ENCODE measurements around the gene HDAC10. TPM values are rescaled to one million over a fixed set of nuclear protein-coding genes. Genes with fewer than 3 reads are reported as not detected.
"Not testable (repeated sequence)": the region's sequence is repeated elsewhere in the genome, so short reads cannot be mapped to it uniquely, and the experiment has no call there.

The HDAC10 gene
- total RNA-seq, 2 donors from 2014 or later: 31.9 to 128 TPM

DNA sequence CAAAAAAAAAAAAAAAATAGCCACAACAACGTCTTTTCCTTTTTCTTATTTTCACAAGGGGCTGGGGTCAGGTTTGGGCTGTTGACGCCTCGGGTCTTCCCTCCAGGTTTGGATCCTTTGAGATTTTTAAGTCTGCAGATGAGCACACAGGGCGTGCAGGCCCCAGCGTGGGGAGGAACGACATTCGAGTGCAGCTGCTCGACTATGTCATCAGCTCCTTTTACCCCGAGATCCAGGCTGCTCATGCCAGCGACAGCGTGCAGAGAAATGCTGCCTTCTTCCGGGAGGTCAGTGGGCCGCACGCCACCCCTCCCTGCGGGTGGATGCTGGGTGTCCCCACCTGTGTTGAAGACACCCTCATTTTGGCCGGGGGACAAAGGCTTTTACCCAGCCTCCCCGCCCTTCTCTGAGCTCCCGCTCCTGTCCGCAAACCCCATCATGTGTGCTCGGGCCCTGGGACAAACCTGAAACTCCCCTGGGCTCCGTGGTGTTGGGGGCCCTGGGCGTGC lies 42.6 kb downstream of the HDAC10 start:
- intact Hi-C loops (cut with DNase I): loop anchor here (5.0 kb wide), 1 partner anchor 56 kb away; no protein-coding TSS in a partner anchor
- Histone ChIP-seq H3K4me3 (no peak overlapping the region), H3K36me3 (replicated peaks in 1 of 2; ENCODE audit: insufficient read depth in 1 of 2, low read depth in 2 of 2) (peaks cover 0 to 12% of the 10 kb centered on the region in 2 donors), H3K9me3 (no peaks in the 10 kb centered on the region), H3K4me1 (no peaks in the 10 kb centered on the region), H3K27me3 (no peaks in the 10 kb centered on the region), H3K27ac (no peak overlapping the region)
- 86 to 93% methylated on average over 15 to 22 of the region's 22 CpGs for WGBS, 2 donors
- no peak for ATAC-seq
- no peak for TF ChIP-seq POLR2A (IDR thresholded peaks at IDR 0.05)
- TF ChIP-seq, protein P1, sequence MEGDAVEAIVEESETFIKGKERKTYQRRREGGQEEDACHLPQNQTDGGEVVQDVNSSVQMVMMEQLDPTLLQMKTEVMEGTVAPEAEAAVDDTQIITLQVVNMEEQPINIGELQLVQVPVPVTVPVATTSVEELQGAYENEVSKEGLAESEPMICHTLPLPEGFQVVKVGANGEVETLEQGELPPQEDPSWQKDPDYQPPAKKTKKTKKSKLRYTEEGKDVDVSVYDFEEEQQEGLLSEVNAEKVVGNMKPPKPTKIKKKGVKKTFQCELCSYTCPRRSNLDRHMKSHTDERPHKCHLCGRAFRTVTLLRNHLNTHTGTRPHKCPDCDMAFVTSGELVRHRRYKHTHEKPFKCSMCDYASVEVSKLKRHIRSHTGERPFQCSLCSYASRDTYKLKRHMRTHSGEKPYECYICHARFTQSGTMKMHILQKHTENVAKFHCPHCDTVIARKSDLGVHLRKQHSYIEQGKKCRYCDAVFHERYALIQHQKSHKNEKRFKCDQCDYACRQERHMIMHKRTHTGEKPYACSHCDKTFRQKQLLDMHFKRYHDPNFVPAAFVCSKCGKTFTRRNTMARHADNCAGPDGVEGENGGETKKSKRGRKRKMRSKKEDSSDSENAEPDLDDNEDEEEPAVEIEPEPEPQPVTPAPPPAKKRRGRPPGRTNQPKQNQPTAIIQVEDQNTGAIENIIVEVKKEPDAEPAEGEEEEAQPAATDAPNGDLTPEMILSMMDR (IDR thresholded peaks at IDR 0.05): no peak
- DNase-seq: peak in 1 of 4 donors; percentile 11

DNA sequence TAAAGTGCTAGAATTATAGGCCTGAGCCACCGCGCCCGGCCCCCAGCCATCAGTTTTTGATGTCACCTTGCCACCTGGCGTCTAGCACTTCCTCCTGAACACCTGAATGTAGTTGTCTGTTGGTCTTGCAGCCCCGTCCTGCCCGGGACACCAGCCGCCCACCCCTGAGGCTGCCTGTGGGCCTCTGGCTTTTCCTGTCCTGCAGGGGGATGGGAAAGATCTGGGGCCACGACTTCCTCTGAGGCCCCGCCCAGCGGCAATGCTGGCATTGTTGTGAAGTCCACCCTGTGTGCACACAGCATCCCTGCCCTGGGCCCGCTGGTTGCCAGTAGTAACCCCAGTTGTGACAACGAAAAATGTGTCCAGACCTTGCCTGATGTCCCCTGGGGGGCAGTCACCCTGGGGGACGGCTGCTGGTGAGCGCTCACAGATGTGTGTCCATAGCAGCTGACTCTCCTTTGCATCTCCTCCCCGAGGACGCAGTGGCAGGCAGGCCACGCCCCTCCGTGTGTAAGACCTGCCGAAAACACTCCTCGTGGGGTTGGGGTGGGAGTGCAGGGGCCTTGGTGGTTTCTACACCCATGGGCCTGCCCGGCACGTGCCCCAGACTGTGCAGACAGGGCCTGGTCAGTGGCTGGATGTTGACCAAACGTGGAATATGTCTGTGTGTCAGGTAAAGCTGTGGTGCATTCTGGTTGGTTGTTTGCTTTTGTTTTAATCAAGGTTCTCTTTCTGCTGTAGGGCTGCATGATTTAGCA lies 43.5 kb downstream of the HDAC10 start:
- Histone ChIP-seq H3K4me1 (peaks cover 4% of the 10 kb centered on the region), H3K9me3 (no peaks in the 10 kb centered on the region), H3K4me3 (no peak overlapping the region), H3K27me3 (no peaks in the 10 kb centered on the region), H3K27ac (no peak overlapping the region), H3K36me3 (replicated peaks in 1 of 2; ENCODE audit: insufficient read depth in 1 of 2, low read depth in 2 of 2) (peaks cover 0 to 10% of the 10 kb centered on the region in 2 donors)
- DNase-seq (no peak), ATAC-seq (no peak)
- intact Hi-C loops (cut with DNase I): loop anchor here (5.0 kb wide), 1 partner anchor 55 kb away; no protein-coding TSS in a partner anchor
- TF ChIP-seq, protein P1 (IDR thresholded peaks at IDR 0.05): no peak
- TF ChIP-seq POLR2A (IDR thresholded peaks at IDR 0.05): no peak
- 66 to 80% methylated on average over 22 of the region's 23 CpGs for WGBS, 2 donors

DNA sequence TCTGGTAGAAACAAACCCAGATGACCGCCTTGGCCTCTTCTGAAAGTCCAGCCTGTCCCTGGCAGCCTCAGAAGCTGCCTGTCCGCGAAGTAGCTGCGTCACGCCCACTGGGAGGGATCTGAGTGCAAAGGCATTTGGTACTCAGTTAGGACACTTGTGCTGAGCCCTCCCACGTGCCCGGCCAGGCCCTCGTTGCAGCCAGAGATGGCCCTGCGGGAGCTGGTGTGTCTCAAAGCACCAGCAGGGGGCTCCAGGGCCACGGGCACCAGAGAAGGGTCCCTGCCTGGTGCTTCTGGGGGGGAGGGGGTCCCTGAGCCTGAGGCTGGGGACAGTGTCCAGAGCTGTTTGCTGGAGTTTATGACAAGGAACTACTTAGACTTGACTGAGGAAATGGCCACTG lies 44.5 kb downstream of the HDAC10 start:
- intact Hi-C loops (cut with DNase I): loop anchor here (5.0 kb wide), 1 partner anchor 54 kb away; no protein-coding TSS in a partner anchor
- no peak overlapping the region for H3K27ac ChIP-seq

DNA sequence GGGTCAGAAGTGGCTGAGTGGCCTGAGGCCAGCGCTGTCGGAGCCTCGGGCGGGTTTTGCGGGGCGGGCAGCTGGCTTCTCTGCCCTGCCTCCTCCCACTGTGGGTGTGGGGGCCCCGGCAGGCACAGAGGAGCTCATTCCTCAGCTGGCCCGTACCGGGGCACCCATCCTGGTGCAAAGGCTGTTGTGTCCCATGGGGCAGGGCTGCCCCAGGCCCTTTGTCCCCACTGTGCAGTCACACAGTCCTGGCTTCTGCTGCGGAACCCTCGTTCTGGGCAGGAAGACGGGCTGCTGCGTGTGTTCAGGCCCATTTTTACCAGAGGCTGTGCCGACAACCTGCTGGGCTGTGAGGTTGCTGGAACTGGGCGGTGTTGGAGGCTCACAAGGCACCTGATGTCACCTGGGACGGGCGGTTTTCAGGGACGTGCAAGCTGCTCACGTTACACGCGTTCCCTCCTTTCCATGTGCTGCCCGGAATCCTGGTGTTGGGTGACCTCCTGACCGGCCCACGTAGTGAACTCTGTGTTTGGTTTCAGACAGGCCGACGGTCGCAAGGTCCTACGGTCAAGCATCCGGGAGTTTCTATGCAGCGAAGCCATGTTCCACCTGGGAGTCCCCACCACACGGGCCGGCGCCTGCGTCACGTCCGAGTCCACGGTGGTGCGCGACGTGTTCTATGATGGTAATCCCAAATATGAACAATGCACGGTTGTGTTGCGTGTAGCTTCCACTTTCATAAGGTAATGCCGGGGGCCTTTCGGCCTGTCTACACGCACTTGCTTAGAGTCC lies 45.1 kb downstream of the HDAC10 start:
- H3K27ac ChIP-seq: no peak overlapping the region
- H3K27me3 ChIP-seq: no peaks in the 10 kb centered on the region
- no peak overlapping the region for H3K4me3 ChIP-seq
- 91 to 99% methylated on average over 28 to 45 of the region's 45 CpGs for WGBS, 2 donors
- TF ChIP-seq, protein P1 (IDR thresholded peaks at IDR 0.05): no peak
- no peak for TF ChIP-seq POLR2A (IDR thresholded peaks at IDR 0.05)
- H3K9me3 ChIP-seq: no peaks in the 10 kb centered on the region
- peaks cover 16% of the 10 kb centered on the region for H3K4me1 ChIP-seq
- peaks cover 0 to 4% of the 10 kb centered on the region in 2 donors for H3K36me3 ChIP-seq (replicated peaks in 1 of 2; ENCODE audit: insufficient read depth in 1 of 2, low read depth in 2 of 2)
- ATAC-seq: no peak
- intact Hi-C loops (cut with DNase I): loop anchor here (5.0 kb wide), 1 partner anchor 54 kb away; no protein-coding TSS in a partner anchor
- peak in 1 of 4 donors; percentile 13 for DNase-seq

More for the DNA sequence above, 44.5 kb downstream of the HDAC10 start:
- DNase-seq (peak in 2 of 4 donors; percentile 19 to 27), ATAC-seq (no peak)
- Histone ChIP-seq H3K9me3 (no peaks in the 10 kb centered on the region), H3K4me3 (no peak overlapping the region), H3K27me3 (no peaks in the 10 kb centered on the region), H3K36me3 (replicated peaks in 1 of 2; ENCODE audit: insufficient read depth in 1 of 2, low read depth in 2 of 2) (peaks cover 0 to 7% of the 10 kb centered on the region in 2 donors), H3K4me1 (peaks cover 14% of the 10 kb centered on the region)
- 52% methylated on average over 10 of the region's 10 CpGs; no CpG with 5 or more reads in 1 of the 2 donors for WGBS, 2 donors
- TF ChIP-seq POLR2A (IDR thresholded peaks at IDR 0.05): no peak
- TF ChIP-seq, protein P1 (IDR thresholded peaks at IDR 0.05): peak in 1 of 7 experiments; percentile 11

DNA sequence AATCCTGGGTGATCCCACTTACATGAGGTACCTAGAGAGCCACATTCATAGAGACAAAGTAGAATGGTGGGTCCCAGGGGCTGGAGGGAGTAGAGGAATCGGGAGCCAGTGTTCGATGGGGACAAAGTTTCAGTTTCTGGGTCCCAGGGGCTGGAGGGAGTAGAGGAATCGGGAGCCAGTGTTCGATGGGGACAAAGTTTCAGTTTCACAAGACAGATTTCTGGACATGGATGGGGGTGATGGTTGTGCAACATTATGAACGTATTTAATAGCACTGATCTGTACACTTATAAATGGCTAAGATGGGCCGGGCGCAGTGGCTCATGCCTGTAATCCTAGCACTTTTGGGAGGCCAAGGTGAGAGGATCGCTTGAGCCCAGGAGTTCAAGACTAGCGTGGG lies 46.1 kb downstream of the HDAC10 start:
- not testable (repeated sequence) for DNase-seq; H3K4me3 ChIP-seq; H3K27ac ChIP-seq; H3K9me3 ChIP-seq; H3K27me3 ChIP-seq; ATAC-seq; H3K36me3 ChIP-seq (replicated peaks in 1 of 2; ENCODE audit: insufficient read depth in 1 of 2, low read depth in 2 of 2)
- peaks cover 21% of the 10 kb centered on the region for H3K4me1 ChIP-seq
- WGBS, 2 donors: 77 to 91% methylated on average over 9 of the region's 9 CpGs
- intact Hi-C loops (cut with DNase I): loop anchor here (5.0 kb wide), 1 partner anchor 53 kb away; no protein-coding TSS in a partner anchor

All from body of pancreas (tissue), 4 donors.